Stomach (tissue), 4 donors: ENCODE results near the gene PNMA6E.

ENCODE experiments used
- CTCF ChIP-seq, 7 experiments: fragments of 450-650 bp in 4 of 7; fragments of 200-600 bp in 3 of 7; sonication (generic) in 3 of 7; IDR thresholded peaks; one replicate each; pipeline ENCODE4 v1.5.1; 2016 to 2019; ENCODE audit warnings: antibody characterized with exemption in 7 of 7, control low read depth in 2 of 7, mild to moderate bottlenecking in 1 of 7
- EP300 ChIP-seq: sonication (generic); formaldehyde crosslinking; IDR thresholded peaks from one replicate; pipeline ENCODE4 v1.6.1; 2017; ENCODE audit warnings: antibody characterized with exemption
- POLR2A ChIP-seq, 4 donors: fragments of 450-650 bp; IDR thresholded peaks; one replicate each; pipeline ENCODE4 v1.6.1; 2016; ENCODE audit warnings: antibody characterized with exemption in 4 of 4, control low read depth in 2 of 4, mild to moderate bottlenecking in 1 of 4, moderate library complexity in 1 of 4
- POLR2AphosphoS5 ChIP-seq, 3 donors: sonication (generic); formaldehyde crosslinking; IDR thresholded peaks; one replicate each; pipeline ENCODE4 v1.6.1; 2016; ENCODE audit warnings: antibody characterized with exemption in 3 of 3

GRCh38 chrX:153450114-153450948 is 49.2 kb upstream of the PNMA6E start:
- TF ChIP-seq CTCF (IDR thresholded peaks at IDR 0.05) (no peak), POLR2A (IDR thresholded peaks at IDR 0.05) (no peak), POLR2AphosphoS5 (IDR thresholded peaks at IDR 0.05) (no peak), EP300 (no peak)
